ENCODE data around the gene LCP1.

The LCP1 gene

GRCh38 chr13:46094478-46094877 lies 87.5 kb downstream of the LCP1 start:
- no peak for DNase-seq

- no peak for DNase-seq
Measured at GRCh38 chr13:46088821-46089562, 93.0 kb downstream of the LCP1 start.

GRCh38 chr13:46087481-46087880 lies 94.5 kb downstream of the LCP1 start:
- DNase-seq: no peak

- no peak for DNase-seq
Measured at GRCh38 chr13:46086985-46087384, 95.0 kb downstream of the LCP1 start.

GRCh38 chr13:46086421-46086922 lies 95.5 kb downstream of the LCP1 start:
- DNase-seq: no peak

GRCh38 chr13:46085737-46086136 lies 96.2 kb downstream of the LCP1 start:
- DNase-seq: no peak

- no peak for DNase-seq
Measured at GRCh38 chr13:46082324-46082723, 99.7 kb downstream of the LCP1 start.

- DNase-seq: no peak
Measured at GRCh38 chr13:46079770-46080169, 102.2 kb downstream of the LCP1 start.

- no peak for DNase-seq
Measured at GRCh38 chr13:46077265-46077664, 104.7 kb downstream of the LCP1 start.

- DNase-seq: no peak
Measured at GRCh38 chr13:46076827-46077226, 105.2 kb downstream of the LCP1 start.
